HEK293 (cell line): ENCODE results near the gene TIGD4.
A peak's percentile ranks its signal among the peaks of the same experiment; 100 is the strongest.

Source experiments
- CTCF ChIA-PET: fragments of 350-600 bp; formaldehyde crosslinking; extraction: SDS; loops from one replicate; lab custom pipeline; 2021; ENCODE audit warnings: antibody characterized with exemption; lab: Yijun Ruan, JAX
- POLR2A ChIA-PET: fragments of 300-600 bp; formaldehyde crosslinking; extraction: SDS; loops from one replicate; lab custom pipeline; 2020; ENCODE audit warnings: antibody characterized with exemption, inconsistent platforms; lab: Yijun Ruan, JAX
- H3K27ac ChIP-seq: fragments of 200-500 bp; sonication (Bioruptor generic); 2 replicates; pipeline ENCODE4 v1.5.1; 2014; ENCODE audit warnings: low read depth, low read length, control low read depth, inconsistent platforms; ENCODE audit errors: extremely low read depth
- H3K36me3 ChIP-seq, 2 experiments: fragments of 200-500 bp in 1 of 2; sonication (Bioruptor generic) in 1 of 2; 1 replicate in 1 of 2; 2 replicates in 1 of 2; pipeline ENCODE4 v1.5.1; 2014 to 2017; ENCODE audit warnings: inconsistent platforms in 2 of 2, low read length in 2 of 2; ENCODE audit not compliant: control insufficient read depth in 2 of 2, insufficient read depth in 1 of 2
- H3K4me1 ChIP-seq: fragments of 200-500 bp; sonication (Bioruptor generic); 2 replicates; pipeline ENCODE4 v1.5.1; 2014; ENCODE audit warnings: mild to moderate bottlenecking, low read length, inconsistent platforms; ENCODE audit not compliant: control insufficient read depth, insufficient read depth
- H3K4me3 ChIP-seq: 2 replicates; pipeline ENCODE4 v1.5.1; 2011; ENCODE audit warnings: low read depth, mild to moderate bottlenecking, control low read depth, low read length, moderate library complexity
- H3K9me3 ChIP-seq: fragments of 200-500 bp; sonication (Bioruptor generic); 2 replicates; pipeline ENCODE4 v1.5.1; 2014; ENCODE audit warnings: low read depth, low read length, inconsistent platforms; ENCODE audit not compliant: control insufficient read depth, insufficient read depth
- BCL11A ChIP-seq: fragments of 450-650 bp; formaldehyde crosslinking; IDR thresholded peaks from 2 replicates; pipeline ENCODE4 v1.5.1; 2016; ENCODE audit warnings: low read depth, missing biosample characterization, missing genetic modification characterization
- FEZF1 ChIP-seq: fragments of 450-650 bp; formaldehyde crosslinking; IDR thresholded peaks from 2 replicates; pipeline ENCODE4 v1.5.1; 2016; ENCODE audit warnings: missing biosample characterization, missing genetic modification characterization
- GFI1B ChIP-seq: fragments of 450-650 bp; formaldehyde crosslinking; IDR thresholded peaks from 2 replicates; pipeline ENCODE4 v1.5.1; 2016; ENCODE audit warnings: missing biosample characterization, missing genetic modification characterization
- GLI4 ChIP-seq: fragments of 450-650 bp; formaldehyde crosslinking; IDR thresholded peaks from 2 replicates; pipeline ENCODE4 v1.5.1; 2016; ENCODE audit warnings: missing biosample characterization, missing genetic modification characterization
- SCRT2 ChIP-seq: fragments of 450-650 bp; formaldehyde crosslinking; IDR thresholded peaks from 2 replicates; pipeline ENCODE4 v1.5.1; 2016; ENCODE audit warnings: missing biosample characterization, missing genetic modification characterization
- YY1 ChIP-seq: fragments of 450-650 bp; formaldehyde crosslinking; IDR thresholded peaks from 2 replicates; pipeline ENCODE4 v1.5.1; 2018; ENCODE audit warnings: missing biosample characterization, missing genetic modification characterization
- ZBTB20 ChIP-seq: fragments of 450-650 bp; formaldehyde crosslinking; IDR thresholded peaks from 2 replicates; pipeline ENCODE4 v1.5.1; 2016; ENCODE audit warnings: missing biosample characterization, missing genetic modification characterization
- ZNF211 ChIP-seq: fragments of 450-650 bp; formaldehyde crosslinking; IDR thresholded peaks from 2 replicates; pipeline ENCODE4 v1.5.1; 2016; ENCODE audit warnings: low read depth, missing biosample characterization, missing genetic modification characterization
- ZNF214 ChIP-seq: fragments of 450-650 bp; formaldehyde crosslinking; IDR thresholded peaks from 2 replicates; pipeline ENCODE4 v1.5.1; 2017; ENCODE audit warnings: missing biosample characterization, mild to moderate bottlenecking, missing genetic modification characterization, borderline replicate concordance
- ZNF366 ChIP-seq: fragments of 450-650 bp; formaldehyde crosslinking; conservative IDR thresholded peaks from 2 replicates; pipeline ENCODE4 v1.5.1; 2016; ENCODE audit warnings: missing biosample characterization, missing genetic modification characterization
- ZNF521 ChIP-seq: fragments of 450-650 bp; formaldehyde crosslinking; IDR thresholded peaks from 2 replicates; pipeline ENCODE4 v1.5.1; 2017; ENCODE audit warnings: missing biosample characterization, mild to moderate bottlenecking, missing genetic modification characterization
- ZNF654 ChIP-seq: fragments of 450-650 bp; formaldehyde crosslinking; IDR thresholded peaks from 2 replicates; pipeline ENCODE4 v1.5.1; 2016; ENCODE audit warnings: low read depth, missing biosample characterization, missing genetic modification characterization
- ZNF837 ChIP-seq: fragments of 450-650 bp; formaldehyde crosslinking; IDR thresholded peaks from 2 replicates; pipeline ENCODE4 v1.5.1; 2016; ENCODE audit warnings: missing biosample characterization, missing genetic modification characterization
- ZSCAN30 ChIP-seq: fragments of 450-650 bp; IDR thresholded peaks from 2 replicates; pipeline ENCODE4 v1.5.1; 2018; ENCODE audit warnings: missing biosample characterization, mild to moderate bottlenecking, missing genetic modification characterization, moderate library complexity
- TF ChIP-seq, protein P1 (sequence below): fragments of 450-650 bp; formaldehyde crosslinking; IDR thresholded peaks from 2 replicates; pipeline ENCODE4 v1.5.1; 2016; ENCODE audit warnings: missing biosample characterization, missing genetic modification characterization, borderline replicate concordance
- TF ChIP-seq, protein P2 (sequence below): fragments of 450-650 bp; formaldehyde crosslinking; IDR thresholded peaks from 2 replicates; pipeline ENCODE4 v1.5.1; 2016; ENCODE audit warnings: missing biosample characterization, missing genetic modification characterization
- TF ChIP-seq, protein P3 (sequence below): fragments of 450-650 bp; formaldehyde crosslinking; IDR thresholded peaks from 2 replicates; pipeline ENCODE4 v1.5.1; 2017; ENCODE audit warnings: missing biosample characterization, missing genetic modification characterization

The TIGD4 gene

DNA sequence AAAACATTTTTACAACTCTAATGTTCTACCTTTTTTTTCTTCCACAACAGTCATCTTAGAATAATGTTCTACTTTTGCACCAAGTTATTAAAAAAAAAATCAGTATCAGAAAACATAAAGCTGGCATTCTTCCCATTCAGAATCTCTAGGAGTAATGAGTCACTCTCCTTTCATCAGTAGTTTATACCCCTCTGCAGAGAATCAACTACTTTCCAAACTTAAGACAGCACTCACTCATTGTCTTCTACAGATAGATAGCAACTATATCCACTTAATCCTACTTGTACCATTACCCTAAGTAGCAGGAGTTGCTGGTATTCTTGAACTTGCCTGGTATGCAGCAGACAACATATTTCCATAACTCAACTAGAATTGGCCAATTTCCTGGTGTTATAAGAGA is 3.2 kb downstream of the TIGD4 start (continued):
- TF ChIP-seq, protein P1, sequence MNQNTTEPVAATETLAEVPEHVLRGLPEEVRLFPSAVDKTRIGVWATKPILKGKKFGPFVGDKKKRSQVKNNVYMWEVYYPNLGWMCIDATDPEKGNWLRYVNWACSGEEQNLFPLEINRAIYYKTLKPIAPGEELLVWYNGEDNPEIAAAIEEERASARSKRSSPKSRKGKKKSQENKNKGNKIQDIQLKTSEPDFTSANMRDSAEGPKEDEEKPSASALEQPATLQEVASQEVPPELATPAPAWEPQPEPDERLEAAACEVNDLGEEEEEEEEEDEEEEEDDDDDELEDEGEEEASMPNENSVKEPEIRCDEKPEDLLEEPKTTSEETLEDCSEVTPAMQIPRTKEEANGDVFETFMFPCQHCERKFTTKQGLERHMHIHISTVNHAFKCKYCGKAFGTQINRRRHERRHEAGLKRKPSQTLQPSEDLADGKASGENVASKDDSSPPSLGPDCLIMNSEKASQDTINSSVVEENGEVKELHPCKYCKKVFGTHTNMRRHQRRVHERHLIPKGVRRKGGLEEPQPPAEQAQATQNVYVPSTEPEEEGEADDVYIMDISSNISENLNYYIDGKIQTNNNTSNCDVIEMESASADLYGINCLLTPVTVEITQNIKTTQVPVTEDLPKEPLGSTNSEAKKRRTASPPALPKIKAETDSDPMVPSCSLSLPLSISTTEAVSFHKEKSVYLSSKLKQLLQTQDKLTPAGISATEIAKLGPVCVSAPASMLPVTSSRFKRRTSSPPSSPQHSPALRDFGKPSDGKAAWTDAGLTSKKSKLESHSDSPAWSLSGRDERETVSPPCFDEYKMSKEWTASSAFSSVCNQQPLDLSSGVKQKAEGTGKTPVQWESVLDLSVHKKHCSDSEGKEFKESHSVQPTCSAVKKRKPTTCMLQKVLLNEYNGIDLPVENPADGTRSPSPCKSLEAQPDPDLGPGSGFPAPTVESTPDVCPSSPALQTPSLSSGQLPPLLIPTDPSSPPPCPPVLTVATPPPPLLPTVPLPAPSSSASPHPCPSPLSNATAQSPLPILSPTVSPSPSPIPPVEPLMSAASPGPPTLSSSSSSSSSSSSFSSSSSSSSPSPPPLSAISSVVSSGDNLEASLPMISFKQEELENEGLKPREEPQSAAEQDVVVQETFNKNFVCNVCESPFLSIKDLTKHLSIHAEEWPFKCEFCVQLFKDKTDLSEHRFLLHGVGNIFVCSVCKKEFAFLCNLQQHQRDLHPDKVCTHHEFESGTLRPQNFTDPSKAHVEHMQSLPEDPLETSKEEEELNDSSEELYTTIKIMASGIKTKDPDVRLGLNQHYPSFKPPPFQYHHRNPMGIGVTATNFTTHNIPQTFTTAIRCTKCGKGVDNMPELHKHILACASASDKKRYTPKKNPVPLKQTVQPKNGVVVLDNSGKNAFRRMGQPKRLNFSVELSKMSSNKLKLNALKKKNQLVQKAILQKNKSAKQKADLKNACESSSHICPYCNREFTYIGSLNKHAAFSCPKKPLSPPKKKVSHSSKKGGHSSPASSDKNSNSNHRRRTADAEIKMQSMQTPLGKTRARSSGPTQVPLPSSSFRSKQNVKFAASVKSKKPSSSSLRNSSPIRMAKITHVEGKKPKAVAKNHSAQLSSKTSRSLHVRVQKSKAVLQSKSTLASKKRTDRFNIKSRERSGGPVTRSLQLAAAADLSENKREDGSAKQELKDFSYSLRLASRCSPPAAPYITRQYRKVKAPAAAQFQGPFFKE (tag by site-specific recombination), result no peak
- TF ChIP-seq ZNF521 (tag by site-specific recombination) (no peak), ZNF214 (tag by site-specific recombination) (no peak), GFI1B (no peak)
- TF ChIP-seq, protein P2, sequence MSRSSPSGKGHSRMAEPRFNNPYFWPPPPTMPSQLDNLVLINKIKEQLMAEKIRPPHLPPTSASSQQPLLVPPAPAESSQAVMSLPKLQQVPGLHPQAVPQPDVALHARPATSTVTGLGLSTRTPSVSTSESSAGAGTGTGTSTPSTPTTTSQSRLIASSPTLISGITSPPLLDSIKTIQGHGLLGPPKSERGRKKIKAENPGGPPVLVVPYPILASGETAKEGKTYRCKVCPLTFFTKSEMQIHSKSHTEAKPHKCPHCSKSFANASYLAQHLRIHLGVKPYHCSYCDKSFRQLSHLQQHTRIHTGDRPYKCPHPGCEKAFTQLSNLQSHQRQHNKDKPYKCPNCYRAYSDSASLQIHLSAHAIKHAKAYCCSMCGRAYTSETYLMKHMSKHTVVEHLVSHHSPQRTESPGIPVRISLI (tag by site-specific recombination), result no peak

DNA sequence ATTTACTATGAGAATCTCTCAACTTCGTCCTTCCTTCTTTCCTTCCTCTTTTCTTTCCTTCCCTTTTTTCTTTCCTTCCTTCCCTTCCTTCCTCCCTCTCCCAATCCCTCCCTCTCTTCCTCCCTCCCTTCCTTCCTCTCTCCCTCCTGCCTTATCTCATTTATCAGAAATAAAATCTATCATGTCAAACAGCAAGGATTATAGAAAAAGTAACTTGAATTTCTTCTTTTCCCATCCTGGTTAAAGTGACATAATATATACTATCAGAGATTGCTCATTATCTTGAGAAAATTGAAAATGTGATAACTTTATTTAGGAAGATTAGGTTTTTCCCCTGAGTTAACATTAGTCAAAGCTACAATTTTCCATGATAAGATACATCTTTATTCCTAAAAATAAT is 5.6 kb downstream of the TIGD4 start:
- CTCF ChIA-PET, result interaction anchor here (0.8 kb wide), 1 partner anchor 1498 kb away, joined by 3 read pairs; no protein-coding TSS in a partner anchor
- H3K27ac ChIP-seq, result no peak overlapping the region
- H3K9me3 ChIP-seq, result no peaks in the 10 kb centered on the region
- H3K4me1 ChIP-seq, result peaks cover 8% of the 10 kb centered on the region; the same call in 1 of the 2 replicates
- POLR2A ChIA-PET, result no interaction called here
- H3K36me3 ChIP-seq, result no peaks in the 10 kb centered on the region
- no peak overlapping the region for H3K4me3 ChIP-seq
- TF ChIP-seq ZNF366 (tag by site-specific recombination) (peak; percentile 36; the same call in 1 of the 2 replicates), ZNF837 (tag by site-specific recombination) (no peak)
- TF ChIP-seq, all 188 proteins: peak for 1

DNA sequence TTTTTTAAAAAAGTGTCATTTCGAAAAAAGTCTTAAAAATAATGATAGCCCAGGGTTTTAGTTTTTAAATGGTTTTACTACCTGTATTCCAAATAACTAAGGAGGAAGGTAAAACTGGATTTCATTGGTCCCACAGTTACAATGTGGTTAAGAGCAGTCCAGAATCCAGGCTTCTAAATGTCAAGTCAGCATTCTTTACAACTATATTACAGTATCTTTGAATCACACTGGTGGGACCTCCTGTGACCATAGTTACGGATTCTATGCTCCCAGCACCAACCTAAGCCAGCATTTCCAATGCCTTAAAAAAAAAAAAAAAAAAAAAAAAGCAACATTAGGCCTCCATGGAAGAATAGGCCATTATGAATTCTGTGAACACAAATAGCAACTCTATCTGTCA is 6.2 kb downstream of the TIGD4 start:
- H3K4me3 ChIP-seq, result no peak overlapping the region
- no peak for TF ChIP-seq SCRT2
- TF ChIP-seq BCL11A, result no peak
- TF ChIP-seq GLI4 (tag by site-specific recombination), result no peak
- TF ChIP-seq GFI1B, result no peak
- no peak for TF ChIP-seq FEZF1 (tag by site-specific recombination)
- TF ChIP-seq ZSCAN30 (tag by site-specific recombination), result no peak
- TF ChIP-seq YY1 (tag by site-specific recombination), result no peak
- no peak for TF ChIP-seq ZNF654 (tag by site-specific recombination)
- TF ChIP-seq, protein P3, sequence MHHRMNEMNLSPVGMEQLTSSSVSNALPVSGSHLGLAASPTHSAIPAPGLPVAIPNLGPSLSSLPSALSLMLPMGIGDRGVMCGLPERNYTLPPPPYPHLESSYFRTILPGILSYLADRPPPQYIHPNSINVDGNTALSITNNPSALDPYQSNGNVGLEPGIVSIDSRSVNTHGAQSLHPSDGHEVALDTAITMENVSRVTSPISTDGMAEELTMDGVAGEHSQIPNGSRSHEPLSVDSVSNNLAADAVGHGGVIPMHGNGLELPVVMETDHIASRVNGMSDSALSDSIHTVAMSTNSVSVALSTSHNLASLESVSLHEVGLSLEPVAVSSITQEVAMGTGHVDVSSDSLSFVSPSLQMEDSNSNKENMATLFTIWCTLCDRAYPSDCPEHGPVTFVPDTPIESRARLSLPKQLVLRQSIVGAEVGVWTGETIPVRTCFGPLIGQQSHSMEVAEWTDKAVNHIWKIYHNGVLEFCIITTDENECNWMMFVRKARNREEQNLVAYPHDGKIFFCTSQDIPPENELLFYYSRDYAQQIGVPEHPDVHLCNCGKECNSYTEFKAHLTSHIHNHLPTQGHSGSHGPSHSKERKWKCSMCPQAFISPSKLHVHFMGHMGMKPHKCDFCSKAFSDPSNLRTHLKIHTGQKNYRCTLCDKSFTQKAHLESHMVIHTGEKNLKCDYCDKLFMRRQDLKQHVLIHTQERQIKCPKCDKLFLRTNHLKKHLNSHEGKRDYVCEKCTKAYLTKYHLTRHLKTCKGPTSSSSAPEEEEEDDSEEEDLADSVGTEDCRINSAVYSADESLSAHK (tag by site-specific recombination), result no peak
- TF ChIP-seq ZBTB20, result no peak
- TF ChIP-seq ZNF211 (tag by site-specific recombination), result no peak
- CTCF ChIA-PET, result no interaction called here
- H3K36me3 ChIP-seq, result no peaks in the 10 kb centered on the region
- no peak overlapping the region for H3K27ac ChIP-seq
- no peaks in the 10 kb centered on the region for H3K9me3 ChIP-seq
- POLR2A ChIA-PET, result no interaction called here
- H3K4me1 ChIP-seq, result peaks cover 4% of the 10 kb centered on the region; the same call in 1 of the 2 replicates
